ENCODE data around the gene TET1.
"Not testable (repeated sequence)": the region's sequence is repeated elsewhere in the genome, so short reads cannot be mapped to it uniquely, and the experiment has no call there.

Gene TET1

GRCh38 chr10:68564712-68565111, 4.6 kb downstream of the TET1 start:
- no peak for DNase-seq (ENCODE audit: low read depth)

- no peak for DNase-seq (ENCODE audit: low read depth)
These were observed 5.5 kb downstream of the TET1 start for GRCh38 chr10:68565658-68566057.

GRCh38 chr10:68566351-68566750, 6.2 kb downstream of the TET1 start:
- DNase-seq (ENCODE audit: low read depth): no peak

GRCh38 chr10:68566955-68567354, 6.8 kb downstream of the TET1 start:
- DNase-seq (ENCODE audit: low read depth): no peak

- no peak for DNase-seq (ENCODE audit: low read depth)
These were observed 12.0 kb downstream of the TET1 start for GRCh38 chr10:68572151-68572550.

GRCh38 chr10:68574051-68574450, 13.9 kb downstream of the TET1 start:
- no peak for DNase-seq (ENCODE audit: low read depth)

GRCh38 chr10:68576118-68576517, 16.0 kb downstream of the TET1 start:
- DNase-seq (ENCODE audit: low read depth): no peak

GRCh38 chr10:68578974-68579373, 18.8 kb downstream of the TET1 start:
- DNase-seq (ENCODE audit: low read depth): no peak

- DNase-seq (ENCODE audit: low read depth): not testable (repeated sequence)
These were observed 24.1 kb downstream of the TET1 start for GRCh38 chr10:68584187-68584586.

GRCh38 chr10:68586606-68587305, 26.6 kb downstream of the TET1 start:
- DNase-seq (ENCODE audit: low read depth): no peak

- no peak for DNase-seq (ENCODE audit: low read depth)
These were observed 34.3 kb downstream of the TET1 start for GRCh38 chr10:68594405-68594804.

- no peak for DNase-seq (ENCODE audit: low read depth)
These were observed 35.4 kb downstream of the TET1 start for GRCh38 chr10:68595513-68595912.

GRCh38 chr10:68597407-68597806, 37.3 kb downstream of the TET1 start:
- DNase-seq (ENCODE audit: low read depth): no peak

GRCh38 chr10:68598978-68599770, 39.0 kb downstream of the TET1 start:
- no peak for DNase-seq (ENCODE audit: low read depth)

GRCh38 chr10:68599771-68600040, 39.6 kb downstream of the TET1 start:
- DNase-seq (ENCODE audit: low read depth): no peak

- DNase-seq (ENCODE audit: low read depth): peak; percentile 1
These were observed 40.1 kb downstream of the TET1 start for GRCh38 chr10:68600041-68600778.

- no peak for DNase-seq (ENCODE audit: low read depth)
These were observed 41.5 kb downstream of the TET1 start for GRCh38 chr10:68601501-68602265.

- DNase-seq (ENCODE audit: low read depth): no peak
These were observed 42.3 kb downstream of the TET1 start for GRCh38 chr10:68602434-68602833.

GRCh38 chr10:68603766-68604165, 43.6 kb downstream of the TET1 start:
- DNase-seq (ENCODE audit: low read depth): no peak

GRCh38 chr10:68604441-68604840, 44.3 kb downstream of the TET1 start:
- DNase-seq (ENCODE audit: low read depth): no peak

GRCh38 chr10:68606918-68607317, 46.8 kb downstream of the TET1 start:
- no peak for DNase-seq (ENCODE audit: low read depth)

- DNase-seq (ENCODE audit: low read depth): not testable (repeated sequence)
These were observed 49.9 kb downstream of the TET1 start for GRCh38 chr10:68610023-68610422.

All from stimulated activated CD8-positive, alpha-beta memory T cell treated with anti-CD3 and anti-CD28 coated beads, Interleukin-15, amount 100 ng/mL, for 24 hours (primary cell).